ENCODE results near the gene RBM17.
"Not testable (repeated sequence)": the region's sequence is repeated elsewhere in the genome, so short reads cannot be mapped to it uniquely, and the experiment has no call there.

Gene RBM17

GRCh38 chr10:6139470-6139869 lies 50.6 kb downstream of the RBM17 start:
- DNase-seq, result no peak

GRCh38 chr10:6140141-6140841 lies 51.5 kb downstream of the RBM17 start:
- DNase-seq, result no peak

GRCh38 chr10:6140965-6141295 lies 52.1 kb downstream of the RBM17 start:
- DNase-seq, result no peak

- no peak for DNase-seq
These were observed 52.7 kb downstream of the RBM17 start for GRCh38 chr10:6141296-6142151.

- not testable (repeated sequence) for DNase-seq
These were observed 53.4 kb downstream of the RBM17 start for GRCh38 chr10:6142186-6142585.

GRCh38 chr10:6142644-6143043 lies 53.8 kb downstream of the RBM17 start:
- no peak for DNase-seq

GRCh38 chr10:6143181-6143580 lies 54.3 kb downstream of the RBM17 start:
- DNase-seq, result no peak

GRCh38 chr10:6144406-6145165 lies 55.8 kb downstream of the RBM17 start:
- peak; percentile 90 for DNase-seq

- DNase-seq, result peak; percentile 67
These were observed 56.5 kb downstream of the RBM17 start for GRCh38 chr10:6145166-6145987.

- no peak for DNase-seq
These were observed 57.4 kb downstream of the RBM17 start for GRCh38 chr10:6146013-6146785.

GRCh38 chr10:6146921-6147320 lies 58.1 kb downstream of the RBM17 start:
- DNase-seq, result no peak

GRCh38 chr10:6148251-6148701 lies 59.4 kb downstream of the RBM17 start:
- peak; percentile 69 for DNase-seq

- DNase-seq, result no peak
These were observed 60.1 kb downstream of the RBM17 start for GRCh38 chr10:6148908-6149307.

- DNase-seq, result peak; percentile 96
These were observed 62.5 kb downstream of the RBM17 start for GRCh38 chr10:6151087-6151977.

- DNase-seq, result no peak
These were observed 65.0 kb downstream of the RBM17 start for GRCh38 chr10:6153845-6154244.

- DNase-seq, result no peak
These were observed 65.7 kb downstream of the RBM17 start for GRCh38 chr10:6154566-6154965.

- no peak for DNase-seq
These were observed 69.4 kb downstream of the RBM17 start for GRCh38 chr10:6158276-6158675.

GRCh38 chr10:6161921-6162320 lies 73.1 kb downstream of the RBM17 start:
- DNase-seq, result no peak

GRCh38 chr10:6162589-6163356 lies 73.9 kb downstream of the RBM17 start:
- peak; percentile 60 for DNase-seq
